Measurements from ENCODE around the gene ERCC8.

DNA sequence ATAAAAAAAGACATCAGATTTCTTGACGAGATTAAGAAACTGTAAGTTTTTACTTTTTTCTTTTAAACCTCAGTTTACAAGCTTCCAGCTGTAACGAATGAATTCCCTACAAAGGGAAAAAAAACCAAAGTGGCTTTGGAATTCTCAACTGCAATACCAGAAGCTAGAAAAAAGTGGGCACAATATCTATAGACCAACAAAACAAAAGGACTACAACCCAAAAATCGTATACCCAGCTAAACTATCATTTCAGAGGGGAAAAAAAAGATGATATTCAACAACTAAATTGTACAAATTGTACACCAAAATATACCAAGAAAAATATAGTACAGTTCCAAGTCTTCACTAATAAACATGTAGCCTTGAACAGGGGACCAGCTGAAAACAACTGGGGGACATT is 74.0 kb downstream of the ERCC8 start:
- TF ChIP-seq, protein P1, sequence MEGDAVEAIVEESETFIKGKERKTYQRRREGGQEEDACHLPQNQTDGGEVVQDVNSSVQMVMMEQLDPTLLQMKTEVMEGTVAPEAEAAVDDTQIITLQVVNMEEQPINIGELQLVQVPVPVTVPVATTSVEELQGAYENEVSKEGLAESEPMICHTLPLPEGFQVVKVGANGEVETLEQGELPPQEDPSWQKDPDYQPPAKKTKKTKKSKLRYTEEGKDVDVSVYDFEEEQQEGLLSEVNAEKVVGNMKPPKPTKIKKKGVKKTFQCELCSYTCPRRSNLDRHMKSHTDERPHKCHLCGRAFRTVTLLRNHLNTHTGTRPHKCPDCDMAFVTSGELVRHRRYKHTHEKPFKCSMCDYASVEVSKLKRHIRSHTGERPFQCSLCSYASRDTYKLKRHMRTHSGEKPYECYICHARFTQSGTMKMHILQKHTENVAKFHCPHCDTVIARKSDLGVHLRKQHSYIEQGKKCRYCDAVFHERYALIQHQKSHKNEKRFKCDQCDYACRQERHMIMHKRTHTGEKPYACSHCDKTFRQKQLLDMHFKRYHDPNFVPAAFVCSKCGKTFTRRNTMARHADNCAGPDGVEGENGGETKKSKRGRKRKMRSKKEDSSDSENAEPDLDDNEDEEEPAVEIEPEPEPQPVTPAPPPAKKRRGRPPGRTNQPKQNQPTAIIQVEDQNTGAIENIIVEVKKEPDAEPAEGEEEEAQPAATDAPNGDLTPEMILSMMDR (IDR thresholded peaks at IDR 0.05) = no peak
- TF ChIP-seq POLR2A (IDR thresholded peaks at IDR 0.05) = no peak

All from prostate gland (tissue), 2 donors.